ENCODE results near the gene FAM13A.

GRCh38 chr4:89021062-89021461 lies 35.9 kb downstream of the FAM13A start:
- TF ChIP-seq POLR2A (IDR thresholded peaks at IDR 0.05) = no peak
- no peak for TF ChIP-seq CTCF (IDR thresholded peaks at IDR 0.05)
